T-helper 1 cell treated with Interleukin-12 subunit alpha and Interleukin-12 subunit beta and Interleukin-4 antibody, amounts not matched to agents 30 μg/mL and 1 μg/mL, for 36 hours (primary cell): ENCODE measurements around the gene MCF2L2.

ENCODE experiments used
- H3K27ac Mint-ChIP-seq: one replicate; pipeline ENCODE4 v1.8.0; 2021; ENCODE audit warnings: mild to moderate bottlenecking, mixed read lengths
- H3K27me3 Mint-ChIP-seq: one replicate; pipeline ENCODE4 v1.8.0; 2021; ENCODE audit warnings: low read depth, mixed read lengths
- H3K36me3 Mint-ChIP-seq: one replicate; pipeline ENCODE4 v1.8.0; 2021; ENCODE audit warnings: low read depth, mixed read lengths
- H3K4me1 Mint-ChIP-seq: one replicate; pipeline ENCODE4 v1.8.0; 2021; ENCODE audit warnings: low read depth, mixed read lengths
- H3K4me3 Mint-ChIP-seq: one replicate; pipeline ENCODE4 v1.8.0; 2021; ENCODE audit warnings: mild to moderate bottlenecking, moderate library complexity, mixed read lengths
- H3K9me3 Mint-ChIP-seq: one replicate; pipeline ENCODE4 v1.8.0; 2021; ENCODE audit warnings: mixed read lengths

Gene MCF2L2

DNA sequence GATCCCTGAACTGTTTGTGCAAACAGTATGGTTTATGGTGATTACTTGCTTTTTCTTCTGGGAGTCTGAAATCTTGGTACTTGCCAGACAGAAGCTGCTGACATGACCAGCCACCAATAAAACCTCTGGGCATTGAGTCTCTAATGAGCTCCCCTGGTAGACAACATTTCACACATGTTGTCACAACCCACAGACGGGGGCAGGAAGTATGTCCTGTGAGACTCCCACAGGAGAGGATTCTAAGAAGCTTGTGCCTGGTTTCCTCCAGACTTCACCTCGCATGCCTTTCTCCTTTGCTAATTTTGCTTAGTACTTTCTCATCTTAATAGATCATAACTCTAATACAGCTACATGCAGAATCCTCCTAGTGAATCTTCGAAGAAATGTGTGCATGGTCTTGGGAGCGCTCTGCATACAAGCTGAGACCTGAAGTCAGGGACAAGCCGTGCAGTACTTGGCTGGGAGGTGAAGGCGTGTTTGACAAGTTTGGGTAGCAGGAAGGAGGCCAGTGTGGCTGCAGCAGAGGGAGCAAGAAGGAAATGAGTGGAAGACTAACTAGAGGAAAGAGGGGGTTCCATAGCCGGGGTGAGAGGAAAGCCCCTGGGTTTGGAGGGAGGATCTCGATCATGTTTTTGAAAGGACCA is 126.4 kb downstream of the MCF2L2 start:
- no peaks in the 10 kb centered on the region for H3K9me3 Mint-ChIP-seq
- H3K27me3 Mint-ChIP-seq: no peaks in the 10 kb centered on the region
- peaks cover 34% of the 10 kb centered on the region for H3K4me1 Mint-ChIP-seq
- peak overlapping the region; percentile 30 for H3K4me3 Mint-ChIP-seq
- peak overlapping the region; percentile 71 for H3K27ac Mint-ChIP-seq
- no peaks in the 10 kb centered on the region for H3K36me3 Mint-ChIP-seq

DNA sequence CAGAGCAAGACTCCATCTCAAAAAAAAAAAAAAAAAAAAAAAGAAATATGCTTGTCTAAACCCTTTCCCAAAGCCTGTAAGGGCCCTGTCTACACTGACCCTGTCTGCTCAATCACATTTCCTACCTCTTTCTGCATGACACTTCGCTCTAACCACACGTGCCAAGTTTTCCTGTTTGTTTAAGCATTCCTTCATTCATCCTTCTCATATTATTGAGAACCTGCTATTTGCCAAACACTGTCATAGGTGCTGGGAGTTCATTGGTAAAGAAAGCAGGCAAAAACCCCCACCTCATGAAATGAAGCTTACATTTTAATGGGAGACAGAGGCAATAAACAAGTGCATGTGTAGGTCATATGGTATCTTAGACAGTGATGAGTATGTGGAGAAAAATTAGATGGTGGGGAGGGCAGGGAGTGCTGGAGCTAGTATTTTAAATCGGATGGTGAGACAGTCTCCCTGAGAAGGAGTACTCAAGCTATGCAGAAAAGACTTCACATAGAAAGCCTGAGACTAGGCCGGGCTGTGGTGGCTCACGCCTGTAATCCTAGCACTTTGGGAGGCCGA is 127.3 kb downstream of the MCF2L2 start:
- Mint-ChIP-seq H3K4me3 (no peak overlapping the region), H3K9me3 (no peaks in the 10 kb centered on the region), H3K4me1 (peaks cover 24% of the 10 kb centered on the region), H3K27ac (peak overlapping the region; percentile 0), H3K27me3 (no peaks in the 10 kb centered on the region), H3K36me3 (peaks cover 5% of the 10 kb centered on the region)

DNA sequence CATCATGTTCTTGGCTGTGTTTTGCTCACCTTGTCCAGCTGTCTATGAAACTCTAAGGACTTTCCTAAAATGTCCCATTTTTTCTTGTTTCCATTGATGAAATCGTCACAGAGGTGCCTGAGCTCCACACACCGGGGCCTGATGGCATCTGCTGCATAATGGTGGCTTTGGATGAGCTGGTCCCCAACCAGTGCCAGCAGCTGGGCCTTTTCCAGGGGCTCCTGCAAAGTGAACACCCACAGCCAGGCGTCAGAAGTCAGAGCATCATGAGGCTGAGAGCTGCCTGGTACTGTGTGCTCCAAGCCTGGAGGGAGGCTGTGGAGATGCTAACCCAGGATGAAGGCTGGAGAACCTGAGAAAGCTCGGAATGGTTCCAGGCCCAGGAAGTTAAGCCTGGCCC is 128.4 kb downstream of the MCF2L2 start:
- no peak overlapping the region for H3K27ac Mint-ChIP-seq
- no peak overlapping the region for H3K4me3 Mint-ChIP-seq
- no peaks in the 10 kb centered on the region for H3K9me3 Mint-ChIP-seq
- H3K4me1 Mint-ChIP-seq: peaks cover 23% of the 10 kb centered on the region
- H3K36me3 Mint-ChIP-seq: peaks cover 8% of the 10 kb centered on the region
- no peaks in the 10 kb centered on the region for H3K27me3 Mint-ChIP-seq

DNA sequence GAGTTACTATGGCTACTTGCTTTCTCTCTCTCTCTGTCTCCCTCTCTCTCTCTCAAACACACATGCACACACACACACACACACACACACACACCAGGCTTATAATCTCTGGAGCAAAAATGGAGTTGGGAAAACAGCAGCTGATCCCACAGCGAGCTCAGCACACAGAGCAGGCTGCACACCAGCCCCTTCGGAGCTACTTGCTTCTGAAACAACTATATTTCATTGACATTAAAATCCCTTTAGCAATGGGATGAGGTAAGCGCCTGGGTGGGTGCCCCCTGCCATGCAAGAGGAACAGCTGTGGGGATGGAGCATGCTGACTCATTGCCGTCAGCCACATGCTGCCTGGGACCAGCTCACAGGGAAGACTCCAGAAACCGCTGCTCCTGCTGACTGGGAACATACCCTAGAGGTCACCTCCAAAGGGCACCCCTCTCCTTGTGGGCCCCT is 129.7 kb downstream of the MCF2L2 start:
- Mint-ChIP-seq H3K4me1 (peaks cover 20% of the 10 kb centered on the region), H3K4me3 (no peak overlapping the region), H3K27ac (no peak overlapping the region)

DNA sequence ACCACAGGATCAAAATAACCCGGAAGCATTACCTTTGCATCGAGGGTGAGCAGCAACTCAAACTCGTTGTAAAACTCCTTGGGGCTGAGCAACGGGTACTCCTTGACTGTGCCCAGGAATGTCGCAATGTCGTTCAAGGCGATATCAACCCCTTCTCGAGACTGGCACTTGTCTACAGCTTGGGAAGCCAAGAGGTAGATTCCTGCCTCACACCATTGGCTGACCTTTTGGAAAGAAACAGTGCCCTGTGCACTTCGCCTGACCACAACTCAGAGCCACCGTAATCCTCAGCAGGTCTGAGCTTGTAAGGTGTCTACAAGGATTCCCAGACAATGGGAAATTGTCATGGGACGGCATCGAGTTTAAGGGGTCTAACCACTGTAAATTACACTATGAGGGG is 131.5 kb downstream of the MCF2L2 start:
- Mint-ChIP-seq H3K36me3 (peaks cover 8% of the 10 kb centered on the region), H3K27me3 (no peaks in the 10 kb centered on the region), H3K27ac (no peak overlapping the region), H3K4me3 (no peak overlapping the region), H3K9me3 (no peaks in the 10 kb centered on the region), H3K4me1 (peaks cover 8% of the 10 kb centered on the region)

More for the DNA sequence above, 129.7 kb downstream of the MCF2L2 start:
- H3K36me3 Mint-ChIP-seq: peaks cover 8% of the 10 kb centered on the region
- no peaks in the 10 kb centered on the region for H3K27me3 Mint-ChIP-seq
- H3K9me3 Mint-ChIP-seq: no peaks in the 10 kb centered on the region

DNA sequence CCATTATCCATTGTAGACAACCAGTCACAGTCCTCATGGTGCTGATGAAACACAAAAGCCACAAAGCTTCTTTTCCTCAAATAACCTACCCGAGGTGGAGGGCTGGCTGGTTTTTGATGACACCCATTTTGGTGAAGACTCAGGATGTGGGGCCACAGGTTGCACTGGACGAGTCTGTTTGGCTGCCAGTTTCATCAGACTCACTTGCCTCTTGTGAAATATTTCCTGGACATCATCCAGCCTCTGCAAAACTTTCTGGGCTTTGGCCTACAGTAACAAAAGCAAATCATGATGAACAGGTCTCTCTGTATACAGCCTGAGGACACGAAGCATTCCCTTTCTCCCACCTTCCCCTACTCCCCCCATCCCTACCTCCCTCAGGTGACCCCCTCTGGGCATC is 133.2 kb downstream of the MCF2L2 start:
- Mint-ChIP-seq H3K4me3 (no peak overlapping the region), H3K27me3 (no peaks in the 10 kb centered on the region), H3K9me3 (no peaks in the 10 kb centered on the region), H3K27ac (no peak overlapping the region), H3K36me3 (peaks cover 12% of the 10 kb centered on the region), H3K4me1 (no peaks in the 10 kb centered on the region)

DNA sequence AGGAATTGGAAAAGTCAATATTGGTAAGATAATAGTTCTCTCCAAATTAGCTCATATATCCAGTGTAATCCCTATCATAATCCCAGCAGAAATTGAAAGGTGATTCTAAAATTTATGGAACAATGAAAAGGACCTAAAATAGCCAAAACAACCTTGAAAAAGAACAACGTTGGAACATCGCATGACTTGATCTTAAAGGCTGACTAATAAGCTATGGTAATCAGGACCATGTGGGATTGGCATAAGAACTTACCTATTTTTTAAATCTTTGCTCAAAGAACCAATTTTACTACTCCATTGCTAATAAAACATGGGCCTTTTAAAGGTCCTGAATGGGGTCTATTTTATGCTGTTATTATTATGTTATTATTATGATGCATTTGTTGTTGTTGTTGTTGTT is 134.5 kb downstream of the MCF2L2 start:
- no peaks in the 10 kb centered on the region for H3K9me3 Mint-ChIP-seq
- H3K27ac Mint-ChIP-seq: no peak overlapping the region
- no peak overlapping the region for H3K4me3 Mint-ChIP-seq
- no peaks in the 10 kb centered on the region for H3K27me3 Mint-ChIP-seq
- peaks cover 12% of the 10 kb centered on the region for H3K36me3 Mint-ChIP-seq
- no peaks in the 10 kb centered on the region for H3K4me1 Mint-ChIP-seq

DNA sequence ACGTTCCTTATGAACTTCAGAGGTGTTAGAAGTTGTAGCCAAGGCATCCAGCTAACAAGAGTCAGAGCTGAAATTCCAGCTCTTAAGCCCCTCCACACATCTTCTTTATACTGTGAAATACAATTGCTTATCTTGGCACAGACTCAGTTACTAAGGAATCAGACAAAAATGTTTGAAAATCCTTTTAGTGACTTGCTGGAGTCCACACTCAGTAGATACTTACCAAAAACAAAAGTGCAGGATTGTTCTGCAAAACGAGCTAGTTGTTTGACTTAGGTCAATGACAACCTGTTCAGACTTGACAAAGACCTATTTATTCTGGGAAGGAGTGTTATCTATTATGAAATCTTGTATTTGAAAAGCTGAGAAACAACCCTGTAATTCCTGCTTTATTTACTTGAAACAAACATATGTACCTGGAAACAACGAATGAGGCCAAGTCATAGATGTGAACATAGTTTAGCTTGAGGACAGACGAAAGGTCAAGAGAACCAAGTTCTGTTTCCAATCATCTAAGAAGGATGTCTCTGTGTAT is 136.9 kb downstream of the MCF2L2 start:
- Mint-ChIP-seq H3K27me3 (no peaks in the 10 kb centered on the region), H3K27ac (no peak overlapping the region), H3K4me1 (peaks cover 6% of the 10 kb centered on the region), H3K4me3 (no peak overlapping the region), H3K36me3 (peaks cover 14% of the 10 kb centered on the region), H3K9me3 (no peaks in the 10 kb centered on the region)

DNA sequence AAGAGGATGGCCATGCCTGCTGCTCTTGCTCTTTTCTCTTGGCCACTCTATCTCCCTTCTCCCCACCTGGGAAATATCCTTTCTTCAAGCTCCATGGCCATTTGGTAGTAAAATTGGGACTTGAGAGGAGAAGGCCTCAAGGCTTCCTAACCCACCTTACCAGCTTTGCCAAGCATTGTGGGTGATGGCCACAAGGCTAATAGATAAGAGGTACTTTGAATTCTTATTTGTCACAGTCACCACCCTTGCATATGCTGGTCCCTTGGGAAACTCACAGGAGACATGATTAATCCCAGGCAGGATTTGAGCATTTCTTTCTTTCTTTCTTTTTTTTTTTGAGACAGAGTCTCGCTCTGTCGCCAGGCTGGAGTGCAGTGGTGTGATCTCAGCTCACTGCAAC is 138.2 kb downstream of the MCF2L2 start:
- H3K4me1 Mint-ChIP-seq: peaks cover 18% of the 10 kb centered on the region
- peaks cover 9% of the 10 kb centered on the region for H3K36me3 Mint-ChIP-seq
- H3K27ac Mint-ChIP-seq: no peak overlapping the region

DNA sequence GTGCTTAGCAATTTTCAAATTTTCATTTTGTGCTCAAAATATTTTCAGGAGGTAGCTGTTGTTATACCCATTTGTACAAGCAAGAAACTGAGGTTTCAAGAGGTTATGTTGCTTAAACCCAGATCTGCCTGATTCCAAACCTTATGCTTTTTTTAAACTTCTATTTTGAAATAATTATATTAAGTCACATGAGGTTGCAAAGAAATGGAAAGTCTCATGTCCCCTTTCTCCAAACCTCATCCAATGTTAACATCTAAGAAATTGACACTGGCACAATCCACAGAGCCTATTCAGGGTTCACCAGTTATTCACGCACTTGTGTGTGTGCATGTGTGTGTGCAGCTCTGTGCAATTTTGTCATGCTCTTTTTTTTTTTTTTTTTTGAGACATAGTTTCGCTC is 140.3 kb downstream of the MCF2L2 start:
- no peak overlapping the region for H3K4me3 Mint-ChIP-seq
- no peaks in the 10 kb centered on the region for H3K9me3 Mint-ChIP-seq
- peaks cover 6% of the 10 kb centered on the region for H3K36me3 Mint-ChIP-seq
- no peak overlapping the region for H3K27ac Mint-ChIP-seq
- H3K27me3 Mint-ChIP-seq: no peaks in the 10 kb centered on the region
- H3K4me1 Mint-ChIP-seq: peaks cover 24% of the 10 kb centered on the region

More for the DNA sequence above, 138.2 kb downstream of the MCF2L2 start:
- H3K9me3 Mint-ChIP-seq: no peaks in the 10 kb centered on the region
- no peaks in the 10 kb centered on the region for H3K27me3 Mint-ChIP-seq
- H3K4me3 Mint-ChIP-seq: no peak overlapping the region

DNA sequence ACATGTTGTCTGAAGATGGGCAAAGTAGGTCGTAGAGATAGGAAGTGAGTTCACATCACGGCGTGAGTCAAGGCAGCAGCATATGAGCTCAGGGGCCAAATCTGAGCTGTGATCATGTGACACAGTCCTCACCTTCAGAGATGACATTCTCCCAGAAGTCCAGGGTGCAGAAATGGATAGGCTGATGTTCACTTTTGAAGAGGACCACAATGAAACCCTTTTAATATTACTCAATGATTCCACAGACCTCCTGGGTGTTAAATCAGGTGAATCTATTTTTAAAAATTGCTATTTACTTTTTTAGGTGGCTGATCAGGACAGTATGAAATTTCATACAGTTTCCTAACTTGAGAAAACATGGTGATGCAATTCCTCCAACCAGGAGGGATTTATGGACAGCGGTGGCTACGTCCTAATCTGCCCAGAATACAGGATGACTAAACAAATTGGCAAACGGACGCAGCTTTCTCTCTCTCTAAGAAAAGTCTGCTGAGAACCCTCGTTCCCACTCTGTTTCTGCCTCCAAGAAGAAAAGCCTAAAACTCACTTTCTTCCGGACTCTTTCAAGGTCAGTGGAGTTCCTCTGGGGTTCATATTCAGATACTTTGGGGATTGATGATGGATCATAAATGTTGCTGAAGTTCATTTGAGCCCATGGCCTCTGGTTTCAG is 141.0 kb downstream of the MCF2L2 start:
- no peak overlapping the region for H3K4me3 Mint-ChIP-seq

DNA sequence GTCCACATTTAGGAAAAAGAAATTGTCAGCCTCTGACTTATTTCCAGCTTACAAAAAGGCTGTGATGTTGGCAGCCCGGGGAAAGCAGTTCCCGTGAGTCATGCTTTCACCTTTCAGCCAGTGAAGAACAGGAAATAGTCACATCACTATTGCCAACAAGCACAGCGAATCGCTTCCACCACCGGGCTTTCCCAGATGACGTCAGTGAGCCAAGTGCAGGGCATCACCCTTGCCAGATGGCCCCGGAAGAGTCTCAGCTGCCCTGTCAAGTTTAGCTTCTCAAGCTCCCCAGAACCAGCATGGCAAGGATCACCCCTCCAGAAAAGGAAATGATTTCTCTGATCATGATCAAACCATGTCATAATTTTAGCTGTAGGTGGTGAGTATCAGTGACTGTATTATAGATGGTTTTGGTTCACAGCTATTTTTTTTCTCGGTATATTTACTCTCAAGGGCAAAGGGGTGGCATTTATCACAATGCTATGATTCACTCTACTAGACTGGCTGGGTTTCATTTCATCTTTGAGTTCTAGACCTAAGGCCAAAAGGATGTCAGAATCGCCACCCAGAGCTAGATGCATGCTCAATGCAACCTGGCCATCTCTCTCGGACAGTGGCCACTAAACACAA is 142.5 kb downstream of the MCF2L2 start:
- no peaks in the 10 kb centered on the region for H3K27me3 Mint-ChIP-seq
- H3K4me1 Mint-ChIP-seq: peaks cover 24% of the 10 kb centered on the region
- H3K27ac Mint-ChIP-seq: peak overlapping the region; percentile 89
- H3K36me3 Mint-ChIP-seq: peaks cover 4% of the 10 kb centered on the region
- peak overlapping the region; percentile 41 for H3K4me3 Mint-ChIP-seq
- no peaks in the 10 kb centered on the region for H3K9me3 Mint-ChIP-seq

More for the DNA sequence above, 141.0 kb downstream of the MCF2L2 start:
- Mint-ChIP-seq H3K4me1 (peaks cover 24% of the 10 kb centered on the region), H3K9me3 (no peaks in the 10 kb centered on the region), H3K36me3 (peaks cover 6% of the 10 kb centered on the region), H3K27ac (peak overlapping the region; percentile 89), H3K27me3 (no peaks in the 10 kb centered on the region)

DNA sequence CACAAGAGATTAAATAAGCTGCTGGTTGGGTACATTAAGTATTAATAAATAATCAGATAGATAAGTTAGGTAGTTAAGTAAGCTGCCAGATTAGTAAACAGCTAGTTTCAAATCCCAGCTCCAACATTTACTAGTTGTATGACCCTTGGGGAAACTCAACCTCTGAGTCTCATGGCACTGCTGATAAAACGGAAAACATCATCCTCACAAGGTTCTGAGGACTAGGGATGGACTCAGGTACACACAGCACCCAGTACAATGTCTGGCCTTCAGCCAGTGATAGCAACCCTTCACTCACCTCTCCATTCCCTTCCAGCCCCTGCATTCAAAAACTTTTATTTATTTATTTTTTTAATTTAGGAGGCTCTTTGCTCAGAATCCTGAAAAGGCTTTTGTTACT is 143.1 kb downstream of the MCF2L2 start:
- H3K9me3 Mint-ChIP-seq: no peaks in the 10 kb centered on the region
- peaks cover 24% of the 10 kb centered on the region for H3K4me1 Mint-ChIP-seq
- H3K4me3 Mint-ChIP-seq: peak overlapping the region; percentile 41
- H3K27me3 Mint-ChIP-seq: no peaks in the 10 kb centered on the region
- peaks cover 2% of the 10 kb centered on the region for H3K36me3 Mint-ChIP-seq
- H3K27ac Mint-ChIP-seq: peak overlapping the region; percentile 89

DNA sequence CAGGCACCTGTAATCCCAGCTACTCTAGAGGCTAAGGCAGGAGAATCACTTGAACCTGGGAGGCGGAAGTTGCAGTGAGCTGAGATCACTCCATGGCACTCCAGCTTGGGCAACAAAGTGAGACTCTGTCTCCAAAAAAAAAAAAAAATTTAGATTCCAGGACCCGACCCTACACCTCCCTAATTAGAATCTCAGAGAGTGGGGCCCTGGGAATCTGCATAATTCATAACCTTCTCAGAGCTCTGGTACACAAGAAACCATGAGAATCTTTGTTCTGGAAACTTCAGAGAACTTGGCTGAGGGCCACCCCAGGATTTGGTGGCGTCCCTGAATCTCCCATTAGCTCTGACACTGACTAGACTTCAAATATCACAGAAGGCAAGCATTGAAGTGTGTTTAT is 143.8 kb downstream of the MCF2L2 start:
- no peaks in the 10 kb centered on the region for H3K27me3 Mint-ChIP-seq
- peak overlapping the region; percentile 89 for H3K27ac Mint-ChIP-seq
- peaks cover 2% of the 10 kb centered on the region for H3K36me3 Mint-ChIP-seq
- H3K4me1 Mint-ChIP-seq: peaks cover 24% of the 10 kb centered on the region
- H3K4me3 Mint-ChIP-seq: no peak overlapping the region
- no peaks in the 10 kb centered on the region for H3K9me3 Mint-ChIP-seq
